ENCODE measurements around the gene SS18.
"Not testable (repeated sequence)": the region's sequence is repeated elsewhere in the genome, so short reads cannot be mapped to it uniquely, and the experiment has no call there.

SS18 gene

GRCh38 chr18:26090130-26091046, at the start of gene SS18:
Gene SS18, minus strand, starts transcription at chr18:26090613. Its CDS starts 44 bp downstream, at chr18:26090569.
- peak; percentile 56 for DNase-seq (ENCODE audit: low read depth, low spot score)
- peak within 1 kb of the TSS; percentile 93 for H3K27ac ChIP-seq

GRCh38 chr18:26135548-26135947, 45.1 kb upstream of the SS18 start:
- no peak overlapping the region for H3K27ac ChIP-seq
- no peak for DNase-seq (ENCODE audit: low read depth, low spot score)

- no peak for DNase-seq (ENCODE audit: low read depth, low spot score)
- no peak overlapping the region for H3K27ac ChIP-seq
These were observed 43.7 kb upstream of the SS18 start for GRCh38 chr18:26134107-26134506.

GRCh38 chr18:26133652-26134051, 43.2 kb upstream of the SS18 start, which contains the start of gene PSMA8:
Gene PSMA8, plus strand, starts transcription at chr18:26133869. Its CDS starts 97 bp downstream, at chr18:26133966.
- H3K27ac ChIP-seq, result no peak within 1 kb of the TSS
- DNase-seq (ENCODE audit: low read depth, low spot score), result no peak

- H3K27ac ChIP-seq; DNase-seq (ENCODE audit: low read depth, low spot score): not testable (repeated sequence)
These were observed 37.8 kb upstream of the SS18 start for GRCh38 chr18:26128192-26128591.

- DNase-seq (ENCODE audit: low read depth, low spot score), result no peak
- no peak overlapping the region for H3K27ac ChIP-seq
These were observed 37.4 kb upstream of the SS18 start for GRCh38 chr18:26127786-26128185.

GRCh38 chr18:26121994-26122393, 31.6 kb upstream of the SS18 start:
- H3K27ac ChIP-seq; DNase-seq (ENCODE audit: low read depth, low spot score): not testable (repeated sequence)

GRCh38 chr18:26121476-26121875, 31.1 kb upstream of the SS18 start:
- no peak overlapping the region for H3K27ac ChIP-seq
- DNase-seq (ENCODE audit: low read depth, low spot score), result no peak

GRCh38 chr18:26119246-26119645, 28.8 kb upstream of the SS18 start:
- H3K27ac ChIP-seq, result no peak overlapping the region
- DNase-seq (ENCODE audit: low read depth, low spot score), result no peak

GRCh38 chr18:26104035-26104434, 13.6 kb upstream of the SS18 start:
- no peak for DNase-seq (ENCODE audit: low read depth, low spot score)
- no peak overlapping the region for H3K27ac ChIP-seq

- no peak overlapping the region for H3K27ac ChIP-seq
- no peak for DNase-seq (ENCODE audit: low read depth, low spot score)
These were observed 13.2 kb upstream of the SS18 start for GRCh38 chr18:26103579-26103978.

GRCh38 chr18:26097563-26097962, 7.2 kb upstream of the SS18 start:
- peak; percentile 69 for DNase-seq (ENCODE audit: low read depth, low spot score)
- H3K27ac ChIP-seq, result peak overlapping the region; percentile 44

- H3K27ac ChIP-seq, result peak overlapping the region; percentile 44
- no peak for DNase-seq (ENCODE audit: low read depth, low spot score)
These were observed 6.4 kb upstream of the SS18 start for GRCh38 chr18:26096852-26097251.

- DNase-seq (ENCODE audit: low read depth, low spot score), result no peak
- peak overlapping the region; percentile 93 for H3K27ac ChIP-seq
These were observed 726 bp upstream of the SS18 start for GRCh38 chr18:26091047-26091630.

- DNase-seq (ENCODE audit: low read depth, low spot score), result no peak
- peak overlapping the region; percentile 93 for H3K27ac ChIP-seq
These were observed 902 bp downstream of the SS18 start for GRCh38 chr18:26089293-26090129.

- H3K27ac ChIP-seq, result no peak overlapping the region
- no peak for DNase-seq (ENCODE audit: low read depth, low spot score)
These were observed 1.9 kb downstream of the SS18 start for GRCh38 chr18:26088487-26088886.

GRCh38 chr18:26086959-26087358, 3.5 kb downstream of the SS18 start:
- no peak for DNase-seq (ENCODE audit: low read depth, low spot score)
- no peak overlapping the region for H3K27ac ChIP-seq

GRCh38 chr18:26085056-26085455, 5.4 kb downstream of the SS18 start:
- no peak for DNase-seq (ENCODE audit: low read depth, low spot score)
- no peak overlapping the region for H3K27ac ChIP-seq

- no peak for DNase-seq (ENCODE audit: low read depth, low spot score)
- H3K27ac ChIP-seq, result peak overlapping the region; percentile 22
These were observed 7.3 kb downstream of the SS18 start for GRCh38 chr18:26083099-26083498.

- peak overlapping the region; percentile 22 for H3K27ac ChIP-seq
- DNase-seq (ENCODE audit: low read depth, low spot score), result no peak
These were observed 7.9 kb downstream of the SS18 start for GRCh38 chr18:26082475-26082874.

GRCh38 chr18:26074246-26074645, 16.2 kb downstream of the SS18 start:
- no peak overlapping the region for H3K27ac ChIP-seq
- DNase-seq (ENCODE audit: low read depth, low spot score), result no peak

All from epithelial cell of prostate (primary cell).